Muscle layer of duodenum (tissue), 2 donors: ENCODE data around the gene ST7L.
"Not testable (repeated sequence)": the region's sequence is repeated elsewhere in the genome, so short reads cannot be mapped to it uniquely, and the experiment has no call there.

Source experiments
- H3K27ac ChIP-seq: one replicate; pipeline ENCODE4 v1.7.0; 2013; ENCODE audit warnings: mild to moderate bottlenecking, low read length
- H3K27me3 ChIP-seq: one replicate; pipeline ENCODE4 v1.7.0; 2013; ENCODE audit warnings: low read depth, mild to moderate bottlenecking, control low read depth, low read length
- H3K36me3 ChIP-seq, 2 donors: one replicate each; pipeline ENCODE4 v1.7.0; 2013; ENCODE audit warnings: low read length in 2 of 2, control low read depth in 1 of 2, mild to moderate bottlenecking in 1 of 2; ENCODE audit not compliant: insufficient read depth in 2 of 2, control insufficient read depth in 1 of 2
- H3K4me1 ChIP-seq, 2 donors: one replicate each; pipeline ENCODE4 v1.7.0; 2013; ENCODE audit warnings: low read length in 2 of 2, mild to moderate bottlenecking in 2 of 2, control low read depth in 1 of 2, moderate library complexity in 1 of 2; ENCODE audit not compliant: insufficient read depth in 2 of 2, control insufficient read depth in 1 of 2
- H3K4me3 ChIP-seq, 2 donors: one replicate each; pipeline ENCODE4 v1.7.0; 2013; ENCODE audit warnings: low read length in 2 of 2, low read depth in 1 of 2, mild to moderate bottlenecking in 1 of 2
- H3K9me3 ChIP-seq, 2 donors: one replicate each; pipeline ENCODE4 v1.7.0; 2013; ENCODE audit warnings: low read length in 2 of 2, control low read depth in 1 of 2, mild to moderate bottlenecking in 1 of 2; ENCODE audit not compliant: control insufficient read depth in 1 of 2
- donor health status: healthy.

Gene ST7L

DNA sequence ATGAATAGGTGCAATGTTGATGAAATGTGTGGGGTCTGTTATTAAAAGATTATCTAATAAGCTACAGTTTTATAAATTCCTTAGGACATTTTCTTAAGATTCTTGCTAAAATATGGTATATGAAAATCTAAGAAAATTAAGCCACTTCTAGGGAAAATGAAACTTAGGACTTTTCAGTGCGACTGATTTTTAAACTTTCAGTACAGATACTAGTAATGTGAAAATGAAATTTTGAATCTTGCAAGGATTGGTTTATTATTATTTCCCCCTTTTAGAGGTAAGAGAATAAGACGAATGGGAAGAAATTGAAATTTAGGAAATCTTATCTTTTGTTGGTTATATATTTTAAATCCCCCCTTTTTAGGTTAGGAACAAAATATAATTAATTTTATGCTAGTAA, 17.1 kb upstream of the ST7L start:
- no peaks in the 10 kb centered on the region for H3K36me3 ChIP-seq
- no peaks in the 10 kb centered on the region for H3K9me3 ChIP-seq
- no peaks in the 10 kb centered on the region for H3K27me3 ChIP-seq
- no peak overlapping the region for H3K27ac ChIP-seq
- peaks cover 8 to 18% of the 10 kb centered on the region in 2 donors for H3K4me1 ChIP-seq
- no peak overlapping the region for H3K4me3 ChIP-seq

DNA sequence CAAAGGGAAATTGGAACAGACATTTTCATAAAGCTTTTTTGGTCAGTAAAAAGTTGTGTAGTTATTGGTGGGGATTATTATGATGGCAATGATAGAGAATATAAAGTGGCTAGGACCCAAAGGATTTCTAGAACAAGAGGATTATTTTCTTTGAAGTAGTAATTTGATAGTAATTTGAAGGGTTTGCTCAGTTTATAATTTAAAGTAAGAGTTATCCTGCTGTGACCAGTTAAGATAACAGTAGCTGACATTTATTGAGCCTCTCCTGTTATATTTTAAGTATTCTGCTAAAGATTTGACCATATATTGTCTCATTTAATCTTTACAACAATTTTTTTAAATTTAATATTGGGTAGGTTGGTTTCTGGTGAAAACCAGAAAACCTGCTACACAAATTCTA, 15.4 kb upstream of the ST7L start:
- no peak overlapping the region for H3K4me3 ChIP-seq
- peaks cover 8 to 25% of the 10 kb centered on the region in 2 donors for H3K4me1 ChIP-seq
- no peak overlapping the region for H3K27ac ChIP-seq
- no peaks in the 10 kb centered on the region for H3K9me3 ChIP-seq
- H3K27me3 ChIP-seq = no peaks in the 10 kb centered on the region
- H3K36me3 ChIP-seq = no peaks in the 10 kb centered on the region

DNA sequence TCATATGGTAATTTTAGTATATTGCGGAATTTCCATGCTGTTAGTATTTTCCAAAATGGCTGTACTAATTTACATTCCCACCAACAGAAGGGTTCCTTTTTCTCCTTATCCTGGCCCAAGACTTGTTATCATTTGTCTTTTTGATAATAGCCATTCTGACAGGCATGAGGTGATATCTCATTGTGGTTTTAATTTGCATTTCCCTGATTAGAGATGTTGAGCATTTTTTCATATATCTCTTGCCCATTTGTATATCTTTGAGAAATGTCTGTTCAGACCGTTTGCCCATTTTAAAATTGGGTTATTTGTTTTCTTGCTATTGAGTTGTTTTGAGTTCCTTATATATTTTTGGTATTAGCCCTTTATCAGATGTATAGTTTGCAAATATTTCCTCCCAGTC, 14.7 kb upstream of the ST7L start:
- no peaks in the 10 kb centered on the region for H3K27me3 ChIP-seq
- H3K9me3 ChIP-seq = no peaks in the 10 kb centered on the region
- peaks cover 8 to 25% of the 10 kb centered on the region in 2 donors for H3K4me1 ChIP-seq
- H3K27ac ChIP-seq = no peak overlapping the region
- no peak overlapping the region for H3K4me3 ChIP-seq
- H3K36me3 ChIP-seq = no peaks in the 10 kb centered on the region

DNA sequence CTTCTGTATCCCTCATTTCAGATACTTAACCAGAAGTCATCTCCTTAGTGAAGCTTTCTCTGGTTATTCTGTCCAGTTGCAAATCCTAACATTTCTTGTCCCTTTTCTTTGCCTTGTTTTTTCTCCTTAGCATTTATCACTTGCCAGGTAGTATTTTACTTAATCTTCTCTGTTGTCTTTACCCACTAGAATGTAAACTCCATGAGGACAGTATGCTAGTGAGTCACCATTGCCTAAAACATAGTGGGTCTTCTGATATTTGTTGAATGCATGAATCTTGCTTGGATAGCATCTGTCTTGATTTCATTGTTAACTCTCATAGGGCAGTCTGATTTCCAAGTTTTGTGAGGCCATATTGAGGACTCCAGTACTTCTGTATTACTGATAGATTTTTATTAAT, 10.3 kb upstream of the ST7L start:
- Histone ChIP-seq H3K9me3 (no peaks in the 10 kb centered on the region), H3K36me3 (peaks cover 0 to 4% of the 10 kb centered on the region in 2 donors), H3K4me1 (peaks cover 6 to 36% of the 10 kb centered on the region in 2 donors), H3K27ac (no peak overlapping the region), H3K27me3 (no peaks in the 10 kb centered on the region), H3K4me3 (no peak overlapping the region)

DNA sequence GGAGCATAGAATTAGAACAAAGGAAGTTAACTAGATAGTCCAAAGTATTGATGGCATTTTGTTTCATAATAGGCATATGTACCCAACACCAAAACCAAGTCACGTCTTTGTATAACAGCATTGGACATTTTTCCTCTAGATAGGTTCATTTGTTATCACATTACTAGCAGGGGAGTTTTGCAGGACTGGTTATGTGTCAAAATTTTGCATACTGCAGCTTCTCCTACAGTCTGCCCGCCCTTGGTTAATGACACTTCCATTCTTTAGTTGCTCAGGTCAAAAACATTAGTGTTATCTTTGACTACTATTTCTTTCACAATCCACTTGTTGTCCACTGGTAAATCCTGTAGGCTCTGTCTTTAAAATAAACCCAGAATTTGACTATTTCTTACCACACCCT, 9.6 kb upstream of the ST7L start:
- Histone ChIP-seq H3K4me3 (no peak overlapping the region), H3K9me3 (no peaks in the 10 kb centered on the region), H3K36me3 (peaks cover 0 to 4% of the 10 kb centered on the region in 2 donors), H3K27ac (no peak overlapping the region), H3K27me3 (no peaks in the 10 kb centered on the region), H3K4me1 (peaks cover 6 to 32% of the 10 kb centered on the region in 2 donors)

DNA sequence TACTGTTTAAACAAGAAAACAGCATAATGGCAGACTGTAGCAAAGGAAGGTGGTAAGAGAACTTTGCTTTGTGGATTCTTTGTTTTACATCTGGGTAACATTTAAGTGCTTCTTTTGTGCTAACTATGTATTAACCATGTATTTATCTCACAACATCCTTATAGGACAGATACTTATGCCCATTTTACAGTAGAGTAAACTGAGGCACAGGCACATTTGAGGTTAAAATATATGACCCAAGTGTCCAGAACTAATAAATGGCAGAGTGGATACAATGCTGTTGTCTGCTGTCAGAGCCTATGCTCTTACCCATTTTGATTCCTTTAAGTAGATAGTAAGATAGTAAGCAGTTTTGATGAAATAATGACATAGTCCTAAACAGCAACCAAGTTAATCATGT, 7.9 kb upstream of the ST7L start:
- H3K9me3 ChIP-seq = no peaks in the 10 kb centered on the region

DNA sequence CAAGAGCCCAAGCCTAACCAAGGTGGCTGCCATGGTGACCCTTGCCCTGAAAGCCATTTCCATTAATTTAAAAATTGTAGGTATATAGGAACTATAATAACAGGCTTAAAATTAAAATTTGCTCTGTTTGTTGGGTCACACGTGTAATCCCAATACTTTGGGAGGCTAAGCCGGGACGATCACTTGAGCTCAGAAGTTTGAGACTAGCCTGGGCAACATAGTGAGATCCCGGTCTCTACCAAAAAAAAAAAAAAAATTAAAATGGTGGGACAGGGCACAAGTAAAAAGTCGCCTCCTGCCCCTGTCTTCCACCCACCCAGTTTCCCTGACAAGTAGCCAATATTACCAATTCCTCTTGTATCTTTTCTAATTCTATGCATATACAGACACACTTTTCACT, 7.3 kb upstream of the ST7L start:
- Histone ChIP-seq H3K27me3 (no peaks in the 10 kb centered on the region), H3K9me3 (no peaks in the 10 kb centered on the region), H3K36me3 (peaks cover 0 to 4% of the 10 kb centered on the region in 2 donors), H3K27ac (no peak overlapping the region), H3K4me1 (peaks cover 6 to 45% of the 10 kb centered on the region in 2 donors), H3K4me3 (no peak overlapping the region)

More for the DNA sequence above, 7.9 kb upstream of the ST7L start:
- H3K4me3 ChIP-seq = no peak overlapping the region
- peaks cover 0 to 4% of the 10 kb centered on the region in 2 donors for H3K36me3 ChIP-seq
- H3K4me1 ChIP-seq = peaks cover 6 to 38% of the 10 kb centered on the region in 2 donors
- no peak overlapping the region for H3K27ac ChIP-seq
- H3K27me3 ChIP-seq = no peaks in the 10 kb centered on the region

DNA sequence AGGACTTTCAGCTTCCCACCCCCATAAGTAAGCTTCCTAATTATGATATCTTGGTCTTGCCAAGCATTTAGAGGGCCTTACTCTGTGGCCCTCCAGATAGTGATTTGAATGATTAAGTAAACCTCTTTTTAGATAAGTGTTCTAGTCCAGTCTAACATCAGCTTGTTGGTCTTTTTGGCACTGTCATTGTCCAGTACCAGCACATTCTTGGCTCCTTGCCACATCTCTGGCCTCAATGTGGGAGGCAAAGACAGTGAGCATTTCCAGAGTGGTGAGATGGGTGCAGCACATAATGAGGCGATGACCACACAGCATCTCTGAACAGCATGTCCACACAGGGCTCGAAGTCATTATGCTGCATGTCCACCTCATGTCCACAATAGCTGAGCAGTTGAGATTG, 6.8 kb upstream of the ST7L start:
- H3K36me3 ChIP-seq = peaks cover 0 to 4% of the 10 kb centered on the region in 2 donors
- peaks cover 11 to 50% of the 10 kb centered on the region in 2 donors for H3K4me1 ChIP-seq
- no peak overlapping the region for H3K4me3 ChIP-seq
- no peaks in the 10 kb centered on the region for H3K9me3 ChIP-seq
- H3K27me3 ChIP-seq = no peaks in the 10 kb centered on the region
- no peak overlapping the region for H3K27ac ChIP-seq

DNA sequence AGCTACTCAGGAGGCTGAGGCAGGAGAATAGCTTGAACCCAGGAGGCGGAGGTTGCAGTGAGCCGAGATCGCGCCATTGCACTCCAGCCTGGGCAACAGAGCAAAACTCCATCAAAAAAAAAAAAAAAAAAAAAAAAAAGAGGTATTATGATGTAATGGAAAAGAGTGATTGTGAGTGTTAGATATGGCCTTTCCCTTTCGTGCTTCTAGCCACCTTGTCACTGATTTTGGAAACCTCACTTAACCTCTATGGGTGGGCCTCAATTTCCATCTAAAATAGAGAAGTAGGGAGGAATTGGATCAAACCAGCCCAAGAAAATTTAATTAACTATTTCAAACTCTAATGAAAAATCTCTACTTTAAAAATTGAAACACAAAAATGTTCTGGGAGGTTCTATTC, 5.6 kb upstream of the ST7L start:
- H3K4me3 ChIP-seq, H3K9me3 ChIP-seq, H3K27ac ChIP-seq, H3K36me3 ChIP-seq, H3K27me3 ChIP-seq: not testable (repeated sequence)
- peaks cover 11 to 48% of the 10 kb centered on the region in 2 donors for H3K4me1 ChIP-seq

DNA sequence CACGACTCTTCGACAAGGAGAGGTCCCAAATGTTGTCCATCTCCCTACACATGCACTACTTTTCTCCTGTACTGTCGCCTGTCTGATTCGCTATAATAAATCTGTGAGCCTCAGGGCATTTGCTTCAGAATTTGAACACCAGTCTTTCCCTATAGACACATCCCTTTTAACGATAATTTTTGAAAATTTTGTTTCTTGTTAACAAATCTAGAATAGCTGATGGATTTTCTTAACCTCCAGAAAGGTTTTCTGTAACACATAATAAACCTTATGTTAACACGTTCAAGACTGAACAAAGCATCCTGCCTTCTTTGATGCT, 1.4 kb upstream of the ST7L start:
- Histone ChIP-seq H3K4me1 (peaks cover 5 to 46% of the 10 kb centered on the region in 2 donors), H3K4me3 (peak overlapping the region; percentile 89 to 90), H3K27ac (peak overlapping the region; percentile 97), H3K36me3 (peaks cover 2 to 22% of the 10 kb centered on the region in 2 donors), H3K27me3 (no peaks in the 10 kb centered on the region), H3K9me3 (no peaks in the 10 kb centered on the region)

DNA sequence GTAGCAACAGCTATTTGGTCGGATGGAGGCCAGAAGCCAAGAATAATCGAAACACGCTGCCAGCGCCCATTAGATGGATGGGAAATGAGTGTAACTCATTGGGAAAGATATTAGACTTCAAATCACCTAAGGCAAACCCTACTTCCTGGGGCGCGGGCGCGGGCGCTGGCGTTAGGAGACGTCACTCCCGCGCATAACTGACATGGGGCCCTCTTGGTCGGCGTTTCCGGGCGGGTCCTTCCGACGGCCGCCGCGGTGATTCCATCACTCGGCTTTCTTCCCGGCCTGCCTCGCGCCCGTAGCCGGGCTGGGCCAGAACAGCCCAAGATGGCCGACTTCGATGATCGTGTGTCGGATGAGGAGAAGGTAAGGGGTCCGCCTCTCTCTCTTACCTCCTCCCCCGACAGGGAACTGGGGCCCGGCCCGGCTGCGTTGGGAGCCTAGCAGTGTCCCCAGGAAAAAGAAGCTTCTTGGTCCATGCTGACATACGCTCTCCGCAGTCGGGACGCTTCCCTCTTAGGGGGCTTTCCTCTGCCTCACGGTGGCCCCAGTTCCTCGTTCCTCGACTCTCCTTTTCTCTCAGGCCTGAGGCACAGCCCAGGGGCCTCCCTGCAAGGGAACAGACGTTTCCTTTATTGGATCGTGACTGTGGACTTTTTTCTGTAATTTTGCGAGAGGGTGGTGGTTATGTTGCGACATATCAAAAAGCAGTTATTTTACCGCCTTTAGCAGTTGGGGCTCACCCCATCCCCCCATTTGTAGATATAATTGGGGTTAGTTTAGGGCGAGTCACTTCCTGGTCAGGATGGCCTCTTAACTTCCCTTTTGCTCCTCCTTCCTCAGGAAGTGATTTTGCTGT, 806 bp upstream of the ST7L start, which contains the start of gene CAPZA1:
Gene CAPZA1, plus strand, starts transcription at position 315 of the 859 bp plus-strand sequence. Its CDS starts 13 bp downstream, at position 328.
- peak within 1 kb of the TSS; percentile 89 to 90 for H3K4me3 ChIP-seq
- H3K27ac ChIP-seq = peak within 1 kb of the TSS; percentile 97
- H3K9me3 ChIP-seq = no peaks in the 10 kb centered on the region
- peaks cover 3 to 26% of the 10 kb centered on the region in 2 donors for H3K36me3 ChIP-seq
- peaks cover 5 to 40% of the 10 kb centered on the region in 2 donors for H3K4me1 ChIP-seq
- H3K27me3 ChIP-seq = no peaks in the 10 kb centered on the region
